RKO (cell line): ENCODE results near the gene C1QTNF5.

Source experiments
- DNase-seq: peaks from one replicate; pipeline ENCODE4 v3.0.0-alpha.2; 2016; ENCODE audit warnings: low spot score

The C1QTNF5 gene

DNA sequence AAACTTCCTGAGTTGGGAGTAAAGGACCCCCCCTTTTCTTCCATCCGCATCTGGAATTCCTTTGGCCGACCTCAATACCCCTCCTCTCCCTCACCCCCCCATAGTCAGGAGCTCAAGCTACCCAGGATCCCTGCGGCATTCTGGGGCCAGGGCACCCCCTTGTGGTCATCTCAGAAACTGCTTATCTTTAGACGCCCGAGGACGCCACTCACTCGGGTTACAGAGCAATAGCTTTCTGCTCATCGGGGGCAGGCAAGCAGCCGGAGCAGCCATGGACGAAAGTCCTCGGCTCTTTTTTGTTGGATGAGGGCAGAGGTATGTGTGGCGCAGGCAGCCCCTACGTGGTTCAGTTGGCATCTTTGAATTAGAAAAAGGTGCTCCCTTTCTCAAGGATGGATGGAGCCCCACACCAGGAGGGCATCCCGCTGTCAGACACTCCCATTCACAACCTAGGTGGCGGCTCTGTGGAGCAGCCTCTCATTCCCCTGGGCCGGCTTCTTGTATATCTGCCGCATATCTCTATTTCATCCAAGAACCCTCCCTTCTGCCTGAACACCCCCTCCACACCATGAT lies 2.3 kb downstream of the C1QTNF5 start:
- peak; percentile 50 for DNase-seq

DNA sequence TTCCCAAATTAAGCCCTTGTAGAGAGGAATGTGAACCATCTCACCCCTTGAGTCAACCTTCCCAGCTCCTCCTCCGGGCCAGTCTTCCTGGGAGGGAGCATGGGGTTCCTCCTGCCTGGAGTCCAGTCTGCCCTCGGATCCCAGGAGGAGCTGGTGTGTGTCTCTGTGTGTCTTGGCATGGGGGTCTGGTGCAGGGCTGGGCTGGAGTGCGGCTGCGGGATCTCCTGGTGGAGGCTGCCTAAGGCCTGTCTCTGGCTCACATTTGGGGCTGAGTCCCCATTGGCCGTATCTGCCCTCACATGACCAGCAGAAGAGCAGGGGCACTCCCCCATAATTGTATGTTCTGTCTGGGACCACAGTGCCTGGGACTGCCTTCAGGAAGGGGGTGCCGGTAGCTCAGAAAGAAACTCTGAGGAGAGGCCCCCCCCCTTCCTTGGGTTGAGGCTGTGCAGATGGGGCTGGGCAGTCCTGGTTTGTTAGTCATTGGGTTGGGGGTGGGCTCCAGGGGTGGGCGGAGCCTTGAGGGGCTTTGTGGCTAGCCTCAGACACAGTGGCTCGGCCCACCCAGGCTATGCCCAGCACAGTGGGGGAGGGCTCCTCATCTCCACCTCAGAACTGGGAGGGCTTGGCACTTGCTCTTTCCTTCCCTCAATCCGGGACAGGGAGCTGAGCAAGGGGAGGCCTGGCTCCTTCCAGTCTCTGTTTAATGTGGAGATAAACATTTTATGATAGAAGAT lies 2.9 kb downstream of the C1QTNF5 start:
- DNase-seq, result no peak

DNA sequence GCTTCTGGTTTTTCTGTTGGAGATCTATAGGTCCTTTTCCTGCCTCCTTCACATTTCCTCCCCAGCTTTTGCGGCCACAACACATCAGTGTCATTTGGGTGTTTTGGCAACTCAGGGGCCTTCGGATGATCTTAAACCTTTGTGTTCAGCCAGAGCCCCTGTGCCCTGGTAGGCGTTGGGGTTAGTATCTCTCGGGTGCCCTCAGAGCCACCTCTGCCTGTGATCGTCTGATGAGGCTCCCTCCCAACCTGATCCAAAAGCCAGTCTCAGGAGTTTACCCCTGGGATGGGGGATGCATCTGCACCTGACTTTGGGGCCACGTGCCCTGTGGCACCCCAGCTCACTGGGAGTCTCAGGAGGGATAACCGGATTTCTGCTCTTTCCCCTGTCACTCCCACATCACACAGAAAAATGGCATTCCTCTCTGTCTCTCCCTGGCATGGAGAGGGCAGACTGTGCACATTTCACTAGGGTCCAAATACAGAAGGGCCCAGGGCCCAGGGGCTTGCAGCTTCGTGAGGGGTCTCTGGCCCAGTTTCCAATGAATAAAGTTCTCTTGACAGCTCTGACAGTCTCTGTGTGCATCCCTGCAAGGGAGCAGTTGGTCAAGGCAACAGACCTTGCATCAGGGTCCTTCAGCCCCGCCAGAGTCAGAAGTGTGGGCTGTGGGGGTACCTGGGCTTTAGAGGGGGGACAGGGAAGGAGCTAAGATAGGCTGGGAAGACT lies 3.8 kb downstream of the C1QTNF5 start:
- DNase-seq, result no peak

DNA sequence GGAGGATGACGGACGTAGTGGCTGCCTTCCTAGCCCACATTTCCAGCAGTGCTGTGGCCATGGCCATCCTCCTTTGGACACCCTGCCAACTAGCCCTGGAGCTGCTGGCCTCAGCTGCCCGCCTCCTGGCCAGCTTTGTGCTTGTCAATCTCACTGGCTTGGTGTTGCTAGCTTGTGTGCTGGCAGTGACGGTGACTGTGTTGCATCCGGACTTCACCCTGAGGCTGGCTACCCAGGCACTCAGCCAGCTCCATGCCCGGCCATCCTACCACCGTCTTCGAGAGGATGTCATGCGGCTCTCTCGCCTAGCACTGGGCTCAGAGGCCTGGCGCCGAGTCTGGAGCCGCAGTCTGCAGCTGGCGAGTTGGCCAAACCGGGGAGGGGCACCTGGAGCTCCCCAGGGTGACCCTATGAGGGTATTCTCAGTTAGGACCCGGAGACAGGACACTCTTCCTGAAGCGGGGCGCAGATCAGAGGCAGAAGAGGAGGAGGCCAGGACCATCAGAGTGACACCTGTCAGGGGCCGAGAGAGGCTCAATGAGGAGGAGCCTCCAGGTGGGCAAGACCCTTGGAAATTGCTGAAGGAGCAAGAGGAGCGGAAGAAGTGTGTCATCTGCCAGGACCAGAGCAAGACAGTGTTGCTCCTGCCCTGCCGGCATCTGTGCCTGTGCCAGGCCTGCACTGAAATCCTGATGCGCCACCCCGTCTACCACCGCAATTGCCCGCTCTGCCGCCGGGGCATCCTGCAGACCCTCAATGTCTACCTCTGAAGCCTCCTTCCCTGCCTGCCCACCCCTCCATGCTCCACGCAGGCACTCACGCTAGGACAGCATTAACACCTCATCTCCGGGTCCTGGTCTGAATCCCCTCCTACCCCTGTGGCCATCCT lies 4.8 kb downstream of the C1QTNF5 start:
- DNase-seq, result no peak

DNA sequence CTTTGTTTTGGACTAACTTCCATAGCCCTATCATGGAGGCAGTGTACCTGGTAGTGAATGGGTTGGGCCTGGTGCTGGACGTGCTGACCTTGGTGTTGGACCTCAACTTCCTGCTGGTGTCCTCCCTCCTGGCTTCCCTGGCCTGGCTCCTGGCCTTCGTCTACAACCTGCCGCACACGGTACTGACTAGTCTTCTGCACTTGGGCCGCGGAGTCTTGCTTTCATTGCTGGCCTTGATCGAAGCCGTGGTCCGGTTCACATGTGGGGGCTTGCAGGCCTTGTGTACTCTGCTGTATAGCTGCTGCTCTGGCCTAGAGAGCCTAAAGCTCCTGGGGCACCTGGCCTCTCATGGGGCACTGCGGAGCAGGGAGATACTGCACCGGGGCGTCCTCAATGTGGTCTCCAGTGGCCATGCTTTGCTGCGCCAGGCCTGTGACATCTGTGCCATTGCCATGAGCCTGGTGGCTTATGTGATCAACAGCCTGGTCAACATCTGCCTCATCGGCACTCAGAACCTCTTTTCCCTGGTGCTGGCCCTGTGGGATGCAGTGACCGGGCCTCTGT lies 5.5 kb downstream of the C1QTNF5 start:
- no peak for DNase-seq

DNA sequence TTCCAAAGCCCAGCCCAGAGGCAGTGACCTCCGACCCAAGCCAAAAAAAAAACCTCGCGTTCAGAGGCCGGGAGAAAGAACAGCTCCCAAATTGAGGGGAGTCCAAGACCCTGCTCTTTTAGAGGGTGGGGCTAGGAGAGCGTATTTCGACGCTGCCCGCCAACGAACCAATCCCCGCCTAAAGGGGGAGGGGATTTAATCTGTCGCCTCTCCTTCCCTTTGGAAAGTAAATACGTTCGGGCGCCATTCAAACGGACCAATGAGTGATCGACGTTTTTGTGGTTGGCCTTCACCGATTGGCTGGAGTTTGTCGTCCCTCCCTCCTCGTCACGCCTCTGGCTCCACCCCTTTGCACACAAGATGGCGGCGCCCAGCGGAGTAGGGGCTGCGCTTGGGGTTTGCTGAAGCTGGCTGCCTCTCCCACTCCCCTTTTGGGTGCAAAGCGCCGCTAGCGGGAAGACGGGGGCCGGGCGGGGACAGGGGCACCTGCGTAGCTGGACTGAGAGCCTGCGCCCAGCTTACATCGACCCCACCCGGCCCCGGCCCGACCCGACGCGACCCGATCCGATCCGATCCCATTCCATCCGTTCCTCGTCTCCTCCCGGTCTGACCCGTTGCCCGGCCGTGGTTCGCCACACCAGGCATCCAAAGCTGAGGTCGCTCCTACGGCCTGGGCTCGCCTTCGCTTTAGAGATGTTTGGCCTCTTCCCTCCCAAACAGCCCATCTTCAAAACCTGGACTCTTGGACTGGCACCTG lies 6.3 kb downstream of the C1QTNF5 start, which contains the start of gene RNF26:
Gene RNF26, plus strand, starts transcription at position 354 of the 757 bp plus-strand sequence. CDS start 596 bp downstream, outside the sequence.
- peak; percentile 97 for DNase-seq

DNA sequence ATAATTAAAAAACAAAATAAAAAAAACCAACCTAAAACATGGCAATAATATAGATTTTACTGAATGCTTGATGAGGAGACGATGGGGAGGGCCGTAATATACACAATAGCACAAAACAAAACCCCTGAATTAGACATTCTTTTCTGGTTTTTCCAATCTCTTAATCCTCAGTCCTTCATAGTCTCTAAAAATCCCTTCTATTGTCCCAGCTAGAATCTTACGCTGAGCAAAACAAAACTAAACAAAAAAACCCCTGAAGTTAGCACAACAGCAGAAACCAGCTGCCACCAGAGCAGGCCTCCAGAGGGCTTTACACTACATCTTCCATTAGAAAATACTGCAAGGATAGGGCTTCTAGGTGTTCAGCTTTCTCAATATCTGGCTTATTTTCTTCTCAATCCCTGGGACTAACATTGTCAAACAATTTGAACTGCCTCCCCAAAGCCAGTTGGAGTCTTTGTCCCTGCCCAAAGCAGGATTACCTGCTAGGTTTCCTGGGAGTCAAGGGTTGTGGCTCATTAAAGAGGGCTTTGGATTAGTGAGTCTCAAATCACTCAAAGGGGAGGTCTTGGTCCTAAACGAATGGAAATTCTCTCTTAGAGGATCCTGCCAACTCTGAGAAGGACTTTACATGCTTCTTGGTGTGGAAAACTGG lies 8.4 kb downstream of the C1QTNF5 start:
- DNase-seq, result no peak

DNA sequence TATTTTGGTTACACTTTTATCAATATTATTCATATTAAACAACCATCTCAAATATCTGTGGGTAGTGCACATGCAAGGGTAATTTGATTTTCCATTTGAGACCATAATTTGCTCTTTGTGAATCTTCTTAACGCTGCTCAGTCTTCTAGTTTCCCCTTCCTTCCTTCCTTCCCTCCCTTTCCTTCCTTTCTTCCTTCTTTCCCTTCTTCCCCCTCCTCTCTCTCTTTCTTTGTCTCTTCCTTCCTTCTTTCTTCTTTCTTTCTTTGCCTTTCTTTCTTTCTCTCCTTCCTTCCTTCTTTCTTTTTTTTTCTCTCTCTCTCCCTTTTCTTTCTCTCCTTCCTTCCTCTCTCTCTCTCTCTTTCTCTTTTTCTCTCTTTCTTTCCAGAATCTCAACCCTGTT lies 10.4 kb downstream of the C1QTNF5 start:
- no peak for DNase-seq

DNA sequence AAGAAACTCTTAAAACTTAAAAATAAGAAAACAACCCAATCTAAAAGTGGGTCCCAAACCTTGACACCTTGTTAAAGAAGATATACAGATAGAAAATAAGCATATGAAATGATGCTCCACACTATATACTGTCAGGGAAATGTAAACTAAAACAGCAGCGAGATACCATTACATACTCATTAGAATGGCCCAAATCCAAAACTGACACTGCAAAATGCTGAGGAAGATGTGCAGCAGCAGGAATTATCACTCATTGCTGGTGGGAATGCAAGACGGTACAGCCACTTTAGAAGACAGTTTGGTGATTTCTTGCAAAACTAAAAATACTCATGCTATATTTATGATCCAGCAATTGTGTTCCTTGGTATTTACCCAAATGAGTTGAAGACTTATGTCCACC lies 11.4 kb downstream of the C1QTNF5 start:
- no peak for DNase-seq

DNA sequence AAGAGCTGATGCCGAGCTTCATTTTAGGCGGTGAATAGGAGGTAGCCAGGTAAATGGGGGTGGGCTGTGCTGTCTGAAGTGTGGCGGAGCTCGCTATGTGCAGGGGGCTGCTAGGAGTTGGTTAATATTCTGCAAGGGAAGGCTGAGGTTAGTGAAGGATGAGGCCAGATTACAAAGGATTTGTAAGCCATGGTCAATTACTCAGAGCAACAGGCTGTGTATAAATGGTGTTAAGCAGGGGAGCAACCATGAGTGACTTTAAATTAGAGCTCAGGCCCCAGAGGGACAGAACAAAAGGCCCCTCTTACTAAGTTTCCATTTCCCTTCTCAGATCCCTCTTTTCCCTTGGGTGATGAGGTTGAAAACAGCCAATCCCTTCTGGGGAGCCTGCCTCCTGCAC lies 16.5 kb downstream of the C1QTNF5 start:
- DNase-seq, result no peak

DNA sequence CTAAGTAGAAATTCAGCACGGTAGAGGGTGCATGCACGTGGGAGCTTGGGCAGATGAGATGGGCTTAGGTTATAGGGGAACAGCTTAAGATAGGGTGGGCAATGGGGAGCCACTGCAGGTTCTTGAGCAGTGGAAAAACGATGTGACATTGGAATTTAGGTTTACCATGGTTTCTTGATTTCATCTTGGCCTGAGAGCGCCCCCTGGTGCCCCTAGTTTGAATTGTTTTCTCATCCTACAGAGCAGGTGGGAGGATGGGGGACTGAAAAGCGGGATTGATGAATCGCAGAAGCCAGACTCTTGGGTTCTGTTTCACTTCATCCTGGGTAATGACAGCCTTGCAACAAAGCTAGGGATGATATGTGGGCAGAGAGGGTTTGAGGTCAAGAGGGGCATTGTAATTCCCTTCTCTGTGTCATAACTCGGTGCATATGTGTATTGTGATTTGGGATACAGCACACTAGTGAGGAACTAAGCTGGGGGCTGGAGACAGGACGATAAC lies 17.1 kb downstream of the C1QTNF5 start:
- peak; percentile 69 for DNase-seq

DNA sequence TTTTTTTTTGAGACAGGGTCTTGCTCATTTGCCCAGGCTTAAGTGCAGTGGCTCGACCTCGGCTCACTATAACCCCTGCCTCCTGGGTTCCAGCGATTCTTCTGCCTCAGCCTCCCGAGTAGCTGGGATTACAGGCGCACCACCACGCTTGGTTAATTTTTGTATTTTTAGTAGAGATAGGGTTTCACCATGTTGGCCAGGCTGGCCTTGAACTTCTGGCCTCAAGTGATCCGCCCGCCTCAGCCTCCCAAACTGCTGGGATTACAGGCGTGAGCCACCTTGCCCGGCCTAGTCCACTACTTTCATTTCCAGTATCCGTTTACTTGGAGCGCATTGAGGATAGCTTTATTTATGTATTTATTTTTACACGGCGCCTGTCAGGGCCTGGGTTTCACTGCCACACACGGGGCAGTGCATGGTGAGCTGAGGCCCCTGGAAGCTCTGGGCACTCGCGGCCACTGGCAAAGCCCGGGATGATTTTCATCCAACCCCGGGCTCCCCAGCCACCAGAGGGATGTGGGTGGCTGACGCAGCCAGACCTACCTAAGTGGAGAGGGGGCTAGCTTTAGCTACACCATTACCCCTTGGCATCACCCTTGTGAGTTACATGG lies 17.7 kb downstream of the C1QTNF5 start:
- no peak for DNase-seq

DNA sequence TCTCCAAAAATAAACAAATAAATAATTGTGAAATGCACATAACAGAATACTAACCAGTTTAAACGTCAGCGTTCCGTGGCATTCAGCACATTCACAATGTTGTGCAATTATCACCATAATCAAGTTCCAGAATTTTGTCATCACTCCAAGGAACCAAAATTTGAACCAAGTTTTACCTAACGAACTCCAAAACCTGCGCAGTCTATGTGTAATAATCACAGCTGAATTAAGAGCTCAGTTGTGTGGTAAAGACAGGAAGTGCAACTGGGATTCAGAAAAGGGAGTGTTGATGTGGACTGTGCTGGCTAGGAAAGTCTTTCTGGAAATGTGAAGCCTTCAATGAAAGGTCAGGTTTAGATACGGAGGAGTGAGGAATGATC lies 18.3 kb downstream of the C1QTNF5 start:
- no peak for DNase-seq

DNA sequence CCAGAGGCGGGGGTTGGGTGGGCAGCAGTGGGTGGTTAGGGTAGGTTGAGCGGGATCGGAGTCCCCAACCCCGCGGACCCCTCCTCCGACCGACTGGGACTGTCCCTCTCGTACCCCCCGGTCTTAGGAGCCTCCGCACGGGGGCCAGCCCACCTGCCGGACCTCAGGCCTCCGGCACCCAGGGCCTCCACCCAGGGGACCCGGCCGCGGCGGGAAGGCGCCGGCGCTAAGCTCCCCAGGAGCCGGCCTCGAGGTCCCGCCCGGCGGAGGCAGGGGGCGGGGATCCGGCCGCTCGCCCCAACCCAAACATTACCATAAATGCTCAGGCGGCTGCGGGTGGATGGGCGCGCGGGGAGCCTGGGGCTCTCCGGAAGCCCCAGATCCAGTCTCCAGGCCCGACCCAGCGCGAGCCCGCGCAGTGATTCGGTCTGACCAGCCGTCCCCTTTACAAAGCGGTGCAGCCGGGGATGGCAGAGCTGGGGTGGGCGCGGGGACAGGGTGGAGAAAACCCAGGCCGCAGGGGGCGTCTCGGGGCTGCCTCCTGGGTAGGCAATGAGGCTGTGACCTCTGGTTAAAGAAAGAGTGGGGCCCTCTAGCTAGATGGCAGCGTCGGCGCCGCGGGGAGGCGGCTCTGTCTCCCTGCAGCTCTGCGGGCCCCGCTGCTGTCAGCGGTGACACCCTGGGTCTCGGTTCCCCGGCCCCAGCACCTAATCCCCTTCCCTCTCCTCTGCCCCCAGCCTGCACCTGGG lies 19.7 kb downstream of the C1QTNF5 start:
- DNase-seq, result no peak

DNA sequence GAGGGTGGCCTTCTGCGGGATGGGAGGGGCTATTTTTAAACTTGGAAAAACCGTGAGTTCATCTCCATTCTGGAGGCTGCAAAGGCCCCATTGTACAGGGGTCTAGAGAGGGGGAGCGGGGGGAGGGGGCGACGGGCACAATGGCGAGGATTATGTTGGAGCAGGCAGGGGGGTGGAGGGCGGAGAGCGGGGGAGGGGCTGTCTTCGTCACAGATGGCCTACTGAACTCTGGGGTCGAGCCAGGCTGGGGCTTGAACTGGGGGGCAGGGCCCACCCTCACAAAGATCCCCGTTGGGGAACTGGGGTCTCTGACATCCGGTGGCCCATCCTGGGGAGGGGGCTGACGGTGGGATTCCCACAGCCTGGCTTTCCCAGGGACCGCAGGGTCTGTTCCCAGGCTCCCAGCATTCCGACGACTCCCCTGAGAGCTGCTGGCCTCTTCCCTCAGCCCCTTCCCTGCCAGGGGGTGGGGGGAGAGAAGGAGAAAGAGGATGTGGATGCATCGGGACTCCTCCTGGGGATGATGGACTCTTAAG lies 20.4 kb downstream of the C1QTNF5 start:
- DNase-seq, result no peak

DNA sequence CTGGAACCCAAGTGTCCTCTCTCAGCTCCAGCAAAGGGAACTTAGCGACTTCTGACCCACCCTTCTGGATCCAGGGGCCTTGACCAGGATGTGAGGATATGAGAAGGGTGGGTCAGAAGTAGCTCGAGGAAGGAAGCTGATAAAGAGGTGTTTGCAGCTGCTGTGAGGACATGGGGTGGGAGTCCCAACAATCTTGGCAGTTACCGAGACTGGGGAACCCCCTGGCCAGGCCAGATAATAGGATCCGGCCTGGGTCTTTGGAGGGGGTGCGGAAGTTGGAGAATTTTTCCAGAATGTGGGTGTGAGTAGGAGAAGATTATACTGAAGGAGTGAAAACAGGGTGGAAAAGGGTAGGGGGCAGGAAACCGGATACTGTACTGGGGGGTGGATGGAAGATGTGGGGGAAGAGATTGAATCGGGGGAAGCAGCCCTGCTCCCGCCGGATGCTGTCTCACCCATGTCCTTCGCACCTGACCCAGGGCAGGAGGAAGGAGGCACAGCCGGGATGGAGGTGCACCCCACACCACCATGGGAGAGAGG lies 20.9 kb downstream of the C1QTNF5 start:
- DNase-seq, result no peak

DNA sequence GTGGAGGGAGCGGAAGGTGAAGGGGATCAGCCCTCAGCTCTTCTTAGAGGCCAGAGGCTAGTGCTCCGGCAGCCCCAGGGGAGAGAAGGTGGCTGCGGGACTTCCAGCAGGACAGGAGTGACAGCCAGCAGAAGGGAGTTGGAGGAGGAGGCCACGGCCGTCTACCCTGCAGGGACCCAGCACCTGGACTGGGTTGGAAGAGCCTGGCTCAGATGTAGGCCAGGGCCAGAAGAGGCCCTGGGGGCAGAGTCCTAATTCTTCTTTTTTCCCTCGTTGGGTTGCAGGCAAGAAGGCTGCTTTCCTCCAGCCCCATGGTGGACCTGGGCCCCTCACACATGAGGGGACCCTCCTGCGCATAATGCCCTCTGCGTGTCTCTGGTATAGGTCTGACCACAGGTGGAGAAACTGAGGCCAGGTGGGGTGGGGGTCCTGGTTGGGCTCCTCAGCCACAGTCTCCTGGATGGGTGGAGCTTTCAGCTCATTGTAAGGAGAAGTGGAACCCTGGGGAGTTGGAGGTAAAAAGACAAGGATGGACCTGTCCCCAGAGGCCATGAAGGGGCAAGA lies 21.5 kb downstream of the C1QTNF5 start:
- DNase-seq, result no peak
